ENCODE data around the gene RNU5B-1.

RNU5B-1 gene

DNA sequence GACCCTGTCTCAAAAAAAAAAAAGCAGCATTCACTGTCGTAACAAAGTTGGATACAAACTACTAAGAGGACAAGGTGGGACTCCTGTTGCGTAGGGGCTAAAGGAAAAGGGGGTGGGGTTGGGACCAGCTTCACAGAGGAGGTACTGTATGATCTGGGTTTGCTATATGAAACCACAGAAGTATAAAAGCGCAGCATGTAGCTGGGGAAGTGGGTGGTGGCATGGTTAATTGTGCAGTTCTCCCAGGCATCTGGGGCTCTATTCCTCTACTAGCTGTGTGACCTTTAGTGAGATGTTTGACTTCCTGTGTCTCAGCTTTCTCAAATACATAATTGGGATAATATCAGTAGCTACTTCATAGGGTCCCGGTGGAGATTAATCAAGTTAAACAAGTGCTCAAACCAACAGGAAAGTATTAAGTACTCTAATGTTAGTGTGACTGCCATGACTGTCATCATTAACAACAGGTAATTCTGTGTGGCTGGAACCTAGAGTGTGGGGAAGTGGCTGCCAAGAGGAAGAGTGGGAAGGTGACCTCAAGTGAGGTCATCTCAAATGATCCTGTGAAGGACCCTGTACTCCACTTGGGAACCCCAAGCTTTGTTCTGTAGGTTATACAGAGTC is 29.3 kb upstream of the RNU5B-1 start:
- Histone ChIP-seq H3K9me3 (no peaks in the 10 kb centered on the region), H3K36me3 (peaks cover 7% of the 10 kb centered on the region), H3K27me3 (no peaks in the 10 kb centered on the region), H3K4me1 (no peaks in the 10 kb centered on the region), H3K4me3 (ENCODE audit: low read depth, low read length) (no peak overlapping the region)
- DNase-seq: no peak
- TF ChIP-seq, protein P1, sequence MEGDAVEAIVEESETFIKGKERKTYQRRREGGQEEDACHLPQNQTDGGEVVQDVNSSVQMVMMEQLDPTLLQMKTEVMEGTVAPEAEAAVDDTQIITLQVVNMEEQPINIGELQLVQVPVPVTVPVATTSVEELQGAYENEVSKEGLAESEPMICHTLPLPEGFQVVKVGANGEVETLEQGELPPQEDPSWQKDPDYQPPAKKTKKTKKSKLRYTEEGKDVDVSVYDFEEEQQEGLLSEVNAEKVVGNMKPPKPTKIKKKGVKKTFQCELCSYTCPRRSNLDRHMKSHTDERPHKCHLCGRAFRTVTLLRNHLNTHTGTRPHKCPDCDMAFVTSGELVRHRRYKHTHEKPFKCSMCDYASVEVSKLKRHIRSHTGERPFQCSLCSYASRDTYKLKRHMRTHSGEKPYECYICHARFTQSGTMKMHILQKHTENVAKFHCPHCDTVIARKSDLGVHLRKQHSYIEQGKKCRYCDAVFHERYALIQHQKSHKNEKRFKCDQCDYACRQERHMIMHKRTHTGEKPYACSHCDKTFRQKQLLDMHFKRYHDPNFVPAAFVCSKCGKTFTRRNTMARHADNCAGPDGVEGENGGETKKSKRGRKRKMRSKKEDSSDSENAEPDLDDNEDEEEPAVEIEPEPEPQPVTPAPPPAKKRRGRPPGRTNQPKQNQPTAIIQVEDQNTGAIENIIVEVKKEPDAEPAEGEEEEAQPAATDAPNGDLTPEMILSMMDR (IDR thresholded peaks at IDR 0.05; ENCODE audit: low read depth, low read length): no peak

DNA sequence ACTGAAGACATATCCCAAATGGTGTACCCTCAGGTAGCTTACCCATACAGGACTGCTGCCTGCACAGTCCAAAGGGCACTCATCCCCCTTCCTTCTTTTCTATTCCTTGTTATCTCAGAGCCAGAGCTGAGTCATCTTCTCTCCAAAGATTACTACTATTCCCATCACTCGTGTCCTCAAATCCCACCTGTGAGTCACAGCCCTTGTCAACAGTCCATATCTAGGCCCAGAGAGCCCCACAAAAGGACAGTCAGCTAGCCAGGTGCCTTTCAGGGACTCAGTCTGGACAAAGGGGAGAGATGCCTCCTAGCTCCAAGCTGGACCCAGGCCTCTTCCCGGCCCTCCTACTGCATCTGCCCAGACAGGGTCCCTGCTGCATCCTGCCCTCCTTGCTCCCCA is 28.8 kb upstream of the RNU5B-1 start:
- no peaks in the 10 kb centered on the region for H3K27me3 ChIP-seq
- H3K9me3 ChIP-seq: no peaks in the 10 kb centered on the region
- TF ChIP-seq, protein P1 (IDR thresholded peaks at IDR 0.05; ENCODE audit: low read depth, low read length): no peak
- DNase-seq: no peak
- no peak overlapping the region for H3K4me3 ChIP-seq (ENCODE audit: low read depth, low read length)
- no peaks in the 10 kb centered on the region for H3K4me1 ChIP-seq
- peaks cover 1% of the 10 kb centered on the region for H3K36me3 ChIP-seq

DNA sequence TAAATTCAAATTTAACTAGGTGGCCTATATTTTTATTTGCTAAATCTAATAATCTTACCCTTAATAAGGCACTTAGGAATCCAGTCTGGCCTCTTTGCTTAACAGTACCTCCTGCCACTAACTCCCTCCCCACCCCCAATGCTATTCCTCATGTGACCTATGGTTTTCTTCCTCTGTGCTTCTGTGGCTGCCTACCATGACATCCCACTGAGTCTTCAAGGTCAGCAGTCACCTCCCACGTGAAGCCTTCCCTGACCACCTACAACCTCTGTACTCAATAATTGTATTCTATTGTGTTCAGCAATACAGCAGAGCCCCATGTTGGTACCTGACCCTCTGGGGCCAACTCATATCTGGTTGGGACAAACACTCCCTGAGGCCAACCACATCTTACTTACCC is 27.5 kb upstream of the RNU5B-1 start:
- no peak for DNase-seq
- Histone ChIP-seq H3K9me3 (no peaks in the 10 kb centered on the region), H3K4me3 (ENCODE audit: low read depth, low read length) (no peak overlapping the region), H3K4me1 (no peaks in the 10 kb centered on the region), H3K27me3 (no peaks in the 10 kb centered on the region), H3K36me3 (no peaks in the 10 kb centered on the region)
- TF ChIP-seq, protein P1 (IDR thresholded peaks at IDR 0.05; ENCODE audit: low read depth, low read length): no peak

DNA sequence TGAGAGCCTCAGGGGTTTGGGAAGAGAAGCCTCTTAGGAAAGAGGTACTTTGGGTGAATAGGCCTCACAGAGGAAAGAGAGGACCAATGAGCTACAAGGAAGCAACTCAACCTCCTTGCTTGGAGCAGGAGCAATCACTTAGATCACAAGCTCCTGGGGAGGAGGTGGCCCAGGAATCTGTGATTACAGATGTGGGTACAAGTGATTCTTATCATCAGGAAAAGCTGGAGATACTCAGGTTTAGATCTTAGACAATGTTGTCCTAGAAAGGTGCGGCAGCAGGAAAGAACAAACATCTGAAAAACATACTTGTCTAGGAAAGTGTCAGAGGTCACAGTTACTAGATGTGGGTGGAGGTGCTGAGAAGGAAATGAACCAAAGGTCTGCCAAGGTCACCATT is 26.0 kb upstream of the RNU5B-1 start:
- Histone ChIP-seq H3K4me1 (no peaks in the 10 kb centered on the region), H3K9me3 (no peaks in the 10 kb centered on the region), H3K4me3 (ENCODE audit: low read depth, low read length) (no peak overlapping the region), H3K36me3 (no peaks in the 10 kb centered on the region), H3K27me3 (no peaks in the 10 kb centered on the region)
- TF ChIP-seq, protein P1 (IDR thresholded peaks at IDR 0.05; ENCODE audit: low read depth, low read length): no peak
- no peak for DNase-seq

DNA sequence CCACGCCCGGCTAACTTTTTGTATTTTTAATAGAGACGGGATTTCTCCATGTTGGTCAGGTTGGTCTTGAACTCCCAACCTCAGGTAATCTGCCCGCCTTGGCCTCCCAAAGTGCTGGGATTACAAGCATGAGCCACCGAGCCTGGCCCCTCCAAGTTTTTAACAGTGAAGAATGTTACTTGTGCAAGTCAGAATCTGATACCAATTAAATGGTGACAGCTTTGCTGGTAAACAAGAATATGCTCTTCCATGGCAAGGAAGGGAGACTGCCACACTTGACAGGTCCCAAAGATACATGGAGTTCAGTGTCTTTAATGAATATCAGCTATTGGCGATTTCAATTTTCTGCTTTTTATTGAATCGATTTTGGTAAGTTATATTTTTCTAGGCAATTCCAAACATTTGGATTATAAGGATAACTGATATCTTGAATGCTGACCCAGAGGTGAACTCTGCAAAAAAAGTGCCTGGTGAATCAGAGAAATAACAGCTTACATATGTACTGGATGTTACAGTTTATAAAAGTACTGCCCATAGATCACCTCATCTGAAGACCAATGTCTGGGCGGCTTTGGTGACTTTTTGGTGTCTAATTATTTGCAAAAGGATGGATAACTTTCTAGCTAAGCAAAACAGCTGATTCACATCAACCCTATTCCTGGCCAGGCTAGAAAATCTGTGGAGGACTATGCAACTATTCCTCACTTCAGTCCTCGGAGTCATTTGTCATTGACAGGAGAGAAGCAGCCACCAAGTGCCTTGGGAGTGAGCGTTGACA is 19.0 kb upstream of the RNU5B-1 start:
- Histone ChIP-seq H3K27me3 (no peaks in the 10 kb centered on the region), H3K4me1 (peaks cover 11% of the 10 kb centered on the region; the same call in 1 of the 2 replicates), H3K9me3 (no peaks in the 10 kb centered on the region), H3K4me3 (ENCODE audit: low read depth, low read length) (peak overlapping the region; percentile 74), H3K36me3 (0 out of 2 replicates have a peak, but pooled peaks cover 3% of the 10 kb centered on the region)
- DNase-seq: no peak
- TF ChIP-seq, protein P1 (IDR thresholded peaks at IDR 0.05; ENCODE audit: low read depth, low read length): no peak
